ENCODE measurements around the gene GNB3.
"Not testable (repeated sequence)": the region's sequence is repeated elsewhere in the genome, so short reads cannot be mapped to it uniquely, and the experiment has no call there.

The GNB3 gene

GRCh38 chr12:6887460-6887859, 46.7 kb downstream of the GNB3 start:
- TF ChIP-seq, protein P1, sequence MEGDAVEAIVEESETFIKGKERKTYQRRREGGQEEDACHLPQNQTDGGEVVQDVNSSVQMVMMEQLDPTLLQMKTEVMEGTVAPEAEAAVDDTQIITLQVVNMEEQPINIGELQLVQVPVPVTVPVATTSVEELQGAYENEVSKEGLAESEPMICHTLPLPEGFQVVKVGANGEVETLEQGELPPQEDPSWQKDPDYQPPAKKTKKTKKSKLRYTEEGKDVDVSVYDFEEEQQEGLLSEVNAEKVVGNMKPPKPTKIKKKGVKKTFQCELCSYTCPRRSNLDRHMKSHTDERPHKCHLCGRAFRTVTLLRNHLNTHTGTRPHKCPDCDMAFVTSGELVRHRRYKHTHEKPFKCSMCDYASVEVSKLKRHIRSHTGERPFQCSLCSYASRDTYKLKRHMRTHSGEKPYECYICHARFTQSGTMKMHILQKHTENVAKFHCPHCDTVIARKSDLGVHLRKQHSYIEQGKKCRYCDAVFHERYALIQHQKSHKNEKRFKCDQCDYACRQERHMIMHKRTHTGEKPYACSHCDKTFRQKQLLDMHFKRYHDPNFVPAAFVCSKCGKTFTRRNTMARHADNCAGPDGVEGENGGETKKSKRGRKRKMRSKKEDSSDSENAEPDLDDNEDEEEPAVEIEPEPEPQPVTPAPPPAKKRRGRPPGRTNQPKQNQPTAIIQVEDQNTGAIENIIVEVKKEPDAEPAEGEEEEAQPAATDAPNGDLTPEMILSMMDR (IDR thresholded peaks at IDR 0.05; ENCODE audit: low read depth, low read length): no peak
- TF ChIP-seq MYC (IDR thresholded peaks at IDR 0.05; ENCODE audit: low read depth, low read length): no peak
- TF ChIP-seq MAX (IDR thresholded peaks at IDR 0.05; ENCODE audit: low read depth, low read length): no peak
- TF ChIP-seq POLR2A (IDR thresholded peaks at IDR 0.05; ENCODE audit: extremely low read depth, insufficient read length): no peak
- no peak overlapping the region for H3K4me3 ChIP-seq (ENCODE audit: low read depth, low read length)
- no peak for DNase-seq (ENCODE audit: low read depth)

- TF ChIP-seq MAX (IDR thresholded peaks at IDR 0.05; ENCODE audit: low read depth, low read length) (no peak), MYC (IDR thresholded peaks at IDR 0.05; ENCODE audit: low read depth, low read length) (no peak), POLR2A (IDR thresholded peaks at IDR 0.05; ENCODE audit: extremely low read depth, insufficient read length) (no peak)
- TF ChIP-seq, protein P1 (IDR thresholded peaks at IDR 0.05; ENCODE audit: low read depth, low read length): no peak
- no peak for DNase-seq (ENCODE audit: low read depth)
- H3K4me3 ChIP-seq (ENCODE audit: low read depth, low read length): no peak overlapping the region
Observed at GRCh38 chr12:6888360-6888759, 47.6 kb downstream of the GNB3 start.

- not testable (repeated sequence) for DNase-seq (ENCODE audit: low read depth); H3K4me3 ChIP-seq (ENCODE audit: low read depth, low read length)
Observed at GRCh38 chr12:6888794-6889193, 48.1 kb downstream of the GNB3 start.

- H3K4me3 ChIP-seq (ENCODE audit: low read depth, low read length): peak overlapping the region; percentile 59
- not testable (repeated sequence) for DNase-seq (ENCODE audit: low read depth)
Observed at GRCh38 chr12:6889775-6890573, 49.2 kb downstream of the GNB3 start.

- DNase-seq (ENCODE audit: low read depth): peak; percentile 97
- TF ChIP-seq MAX (IDR thresholded peaks at IDR 0.05; ENCODE audit: low read depth, low read length) (peak; percentile 92), POLR2A (IDR thresholded peaks at IDR 0.05; ENCODE audit: extremely low read depth, insufficient read length) (peak; percentile 72), MYC (IDR thresholded peaks at IDR 0.05; ENCODE audit: low read depth, low read length) (no peak; the same call in 1 of the 2 replicates)
- TF ChIP-seq, protein P1 (IDR thresholded peaks at IDR 0.05; ENCODE audit: low read depth, low read length): peak; percentile 68
- peak overlapping the region; percentile 59 for H3K4me3 ChIP-seq (ENCODE audit: low read depth, low read length)
Observed at GRCh38 chr12:6890789-6891645, 50.3 kb downstream of the GNB3 start.

DNA sequence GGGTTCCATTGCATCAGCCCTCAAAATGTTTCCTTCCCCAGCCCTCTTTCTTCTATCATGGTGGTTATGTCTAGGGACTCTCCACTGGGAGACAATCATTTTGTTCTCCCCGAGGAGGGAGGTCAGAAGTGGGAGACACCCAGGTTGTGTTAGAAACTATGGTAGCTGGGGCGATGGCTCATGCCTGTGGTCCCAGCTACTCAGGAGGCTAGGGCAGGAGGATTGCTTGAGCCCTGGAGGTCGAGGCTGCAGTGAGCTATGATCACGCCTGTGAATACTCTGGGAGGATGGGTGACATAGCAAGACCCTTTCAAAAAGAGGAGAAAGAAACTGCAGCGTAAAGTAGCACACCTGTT, 50.9 kb downstream of the GNB3 start:
- TF ChIP-seq POLR2A (IDR thresholded peaks at IDR 0.05; ENCODE audit: extremely low read depth, insufficient read length): no peak
- TF ChIP-seq MAX (IDR thresholded peaks at IDR 0.05; ENCODE audit: low read depth, low read length): no peak
- TF ChIP-seq MYC (IDR thresholded peaks at IDR 0.05; ENCODE audit: low read depth, low read length): no peak
- TF ChIP-seq, protein P1 (IDR thresholded peaks at IDR 0.05; ENCODE audit: low read depth, low read length): no peak
- peak overlapping the region; percentile 52 for H3K4me3 ChIP-seq (ENCODE audit: low read depth, low read length)
- DNase-seq (ENCODE audit: low read depth): no peak

DNA sequence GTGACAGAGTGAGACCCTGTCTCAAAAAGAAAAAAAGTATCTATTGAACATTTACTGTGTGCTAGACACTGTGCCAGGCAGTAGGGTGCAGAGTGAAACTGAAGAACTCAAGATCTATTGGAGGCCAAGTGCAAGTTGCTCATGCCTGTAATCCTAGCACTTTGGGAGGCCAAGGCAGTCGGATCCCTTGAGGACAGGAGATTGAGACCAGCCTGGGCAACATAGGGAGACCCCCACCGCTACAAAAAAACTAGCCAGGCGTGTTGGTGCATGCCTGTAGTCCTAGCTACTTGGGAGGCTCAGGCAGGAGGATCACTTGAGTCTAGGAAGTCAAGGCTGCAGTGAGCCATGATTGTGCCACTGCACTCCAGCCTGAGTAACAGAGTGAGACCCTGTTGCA, 52.0 kb downstream of the GNB3 start:
- not testable (repeated sequence) for H3K4me3 ChIP-seq (ENCODE audit: low read depth, low read length); DNase-seq (ENCODE audit: low read depth)
